ENCODE results near the gene SORCS1.

DNA sequence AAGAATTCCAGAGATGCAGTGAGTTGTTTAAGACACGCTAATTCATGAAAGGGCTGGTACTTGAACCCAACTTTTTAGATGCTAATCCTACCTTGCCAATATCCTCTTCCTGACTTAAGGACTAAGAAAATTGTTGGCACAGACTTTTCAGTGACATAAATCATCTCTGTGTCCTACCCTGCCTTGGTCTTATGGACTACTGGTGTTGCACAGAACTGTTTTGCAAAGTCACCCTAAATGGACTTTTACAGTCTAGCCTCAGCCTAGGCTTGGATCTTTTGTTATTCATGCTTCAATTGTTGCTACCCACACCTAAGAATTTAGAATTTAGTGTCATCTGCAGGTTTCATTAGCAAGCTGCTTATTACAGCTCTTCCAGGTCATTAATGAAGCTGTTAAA, 112.7 kb downstream of the SORCS1 start:
- TF ChIP-seq, protein P1, sequence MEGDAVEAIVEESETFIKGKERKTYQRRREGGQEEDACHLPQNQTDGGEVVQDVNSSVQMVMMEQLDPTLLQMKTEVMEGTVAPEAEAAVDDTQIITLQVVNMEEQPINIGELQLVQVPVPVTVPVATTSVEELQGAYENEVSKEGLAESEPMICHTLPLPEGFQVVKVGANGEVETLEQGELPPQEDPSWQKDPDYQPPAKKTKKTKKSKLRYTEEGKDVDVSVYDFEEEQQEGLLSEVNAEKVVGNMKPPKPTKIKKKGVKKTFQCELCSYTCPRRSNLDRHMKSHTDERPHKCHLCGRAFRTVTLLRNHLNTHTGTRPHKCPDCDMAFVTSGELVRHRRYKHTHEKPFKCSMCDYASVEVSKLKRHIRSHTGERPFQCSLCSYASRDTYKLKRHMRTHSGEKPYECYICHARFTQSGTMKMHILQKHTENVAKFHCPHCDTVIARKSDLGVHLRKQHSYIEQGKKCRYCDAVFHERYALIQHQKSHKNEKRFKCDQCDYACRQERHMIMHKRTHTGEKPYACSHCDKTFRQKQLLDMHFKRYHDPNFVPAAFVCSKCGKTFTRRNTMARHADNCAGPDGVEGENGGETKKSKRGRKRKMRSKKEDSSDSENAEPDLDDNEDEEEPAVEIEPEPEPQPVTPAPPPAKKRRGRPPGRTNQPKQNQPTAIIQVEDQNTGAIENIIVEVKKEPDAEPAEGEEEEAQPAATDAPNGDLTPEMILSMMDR (IDR thresholded peaks at IDR 0.05), result no peak
- TF ChIP-seq EP300 (IDR thresholded peaks at IDR 0.05), result no peak

All from ovary (tissue), 3 donors.